IMR-90 (cell line): ENCODE measurements around the gene GOLIM4.

Source experiments
- CEBPB ChIP-seq: IDR thresholded peaks from 2 replicates; pipeline ENCODE4 v1.6.1; 2012; ENCODE audit warnings: low read depth, low read length, improper control_type of control experiment
- POLR2A ChIP-seq: IDR thresholded peaks from 2 replicates; pipeline ENCODE4 v1.6.1; 2012; ENCODE audit warnings: mild to moderate bottlenecking, low read depth, low read length

DNA sequence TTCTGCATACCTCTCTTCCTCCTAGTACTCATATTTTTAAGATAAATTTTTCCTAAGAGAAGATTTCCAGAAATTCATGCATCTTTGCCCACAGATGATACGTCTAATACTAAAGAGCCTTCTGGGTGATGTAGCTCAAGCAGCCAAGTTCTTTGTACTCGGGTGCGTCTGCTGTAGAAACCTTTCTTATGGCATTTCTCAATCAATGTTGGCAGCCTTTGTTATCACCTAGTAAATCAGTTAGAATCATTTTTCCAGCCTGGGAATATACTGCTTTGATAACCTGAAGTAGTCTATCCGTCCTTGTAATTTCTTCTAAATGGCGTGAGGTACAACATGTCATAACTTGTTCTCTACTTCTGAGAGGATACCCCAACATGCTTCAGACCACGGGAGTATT lies 104.5 kb downstream of the GOLIM4 start:
- TF ChIP-seq POLR2A = no peak
- TF ChIP-seq CEBPB = no peak
